Esophagus squamous epithelium (tissue), 5 donors: ENCODE measurements around the gene EIPR1. TPM values are rescaled to one million over a fixed set of nuclear protein-coding genes. Genes with fewer than 3 reads are reported as not detected.

Experiments used
- DNase-seq: peaks from one replicate; lab custom pipeline; 2025; lab: John Stamatoyannopoulos, UW
- H3K27ac ChIP-seq, 4 donors: fragments of 200-600 bp; sonication (generic); one replicate each; pipeline ENCODE4 v1.5.1; 2016 to 2019; ENCODE audit warnings: mild to moderate bottlenecking in 1 of 4
- H3K27me3 ChIP-seq, 4 donors: fragments of 200-600 bp; sonication (generic); 1 replicate in 3 of 4; 2 replicates in 1 of 4; pipeline versions ENCODE4 v1.5.1 to v1.6.0; 2017 to 2021; ENCODE audit warnings: antibody characterized with exemption in 1 of 4
- H3K36me3 ChIP-seq, 3 donors: fragments of 200-600 bp; sonication (generic); one replicate each; pipeline ENCODE4 v1.5.1; 2016 to 2019
- H3K4me1 ChIP-seq, 3 donors: fragments of 200-600 bp; sonication (generic); one replicate each; pipeline ENCODE4 v1.5.1; 2017 to 2019
- H3K4me3 ChIP-seq, 4 donors: fragments of 200-600 bp; sonication (generic); 1 replicate in 3 of 4; 2 replicates in 1 of 4; pipeline ENCODE4 v1.5.1; 2016 to 2019; ENCODE audit warnings: mild to moderate bottlenecking in 2 of 4, moderate library complexity in 1 of 4
- H3K9me3 ChIP-seq, 3 donors: fragments of 200-600 bp; sonication (generic); one replicate each; pipeline ENCODE4 v1.5.1; 2016 to 2019
- POLR2A ChIP-seq, 4 donors: fragments of 450-650 bp; IDR thresholded peaks; one replicate each; pipeline ENCODE4 v1.6.1; 2017; ENCODE audit warnings: antibody characterized with exemption in 4 of 4, mild to moderate bottlenecking in 4 of 4, moderate library complexity in 3 of 4
- WGBS, 2 donors: methylation state at CpG; one replicate each; pipeline ENCODE4 v1.1.5; 2018; 5-methylcytosine and 5-hydroxymethylcytosine counted together
- intact Hi-C: fragments of 100-400 bp; cut with DNase I; formaldehyde crosslinking; loops from one replicate; pipeline ENCODE4 v1.15.0; 2022
- total RNA-seq, 4 donors: library from RNA; depleted of rRNA; stranded (reverse); fragments of >200 nt; gene quantifications; one replicate each; pipeline ENCODE4 v1.1.0, GENCODE V29; 2016
- TF ChIP-seq, protein P1 (sequence below), 6 experiments: fragments of 450-650 bp in 4 of 6; fragments of 200-600 bp in 2 of 6; sonication (generic) in 2 of 6; IDR thresholded peaks; one replicate each; pipeline ENCODE4 v1.5.1; 2016 to 2019; ENCODE audit warnings: antibody characterized with exemption in 6 of 6, mild to moderate bottlenecking in 4 of 6, moderate library complexity in 4 of 6
- donor health status: DM: yes; HTN: yes; CAD: no.

The EIPR1 gene
- total RNA-seq, 4 donors from 2014 or later: 27.3 to 50.6 (median 31.9) TPM

DNA sequence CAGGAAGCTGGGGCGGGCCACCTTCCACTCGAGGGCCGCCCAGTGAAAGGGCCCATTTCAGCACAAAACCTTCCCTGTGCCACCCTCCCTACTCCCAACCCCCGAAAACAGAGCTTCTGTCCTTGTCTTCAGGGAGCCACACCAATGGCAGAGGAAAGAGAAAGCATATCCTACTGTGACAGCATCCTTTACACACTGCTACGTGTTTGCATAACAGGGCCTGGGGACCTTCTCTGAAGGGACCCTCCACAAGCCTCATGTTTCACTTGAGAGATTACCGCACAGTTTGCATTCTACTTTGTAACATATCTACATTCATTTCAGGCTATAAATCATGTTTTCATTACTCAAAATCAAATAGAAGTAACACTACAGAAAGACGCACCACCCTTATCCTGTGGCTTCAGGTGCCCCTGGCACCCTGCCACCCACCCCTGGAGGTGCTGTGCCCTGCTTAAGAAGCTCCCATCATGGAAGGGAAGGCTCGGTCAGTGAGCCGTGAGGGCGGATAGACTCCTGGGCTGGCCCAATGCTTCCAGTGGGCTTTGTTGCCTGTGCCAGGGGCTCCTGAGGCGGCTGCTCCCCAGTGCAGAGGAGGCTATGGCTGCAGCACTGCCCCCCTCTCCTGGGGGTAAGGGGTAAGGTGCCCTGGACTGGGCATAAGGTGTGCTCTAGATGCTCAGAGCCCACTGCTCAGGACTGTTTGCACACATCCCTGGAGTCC lies 52.0 kb downstream of the EIPR1 start:
- DNase-seq: no peak
- intact Hi-C loops: no loop called here
- Histone ChIP-seq H3K4me3 (no peak overlapping the region), H3K4me1 (no peaks in the 10 kb centered on the region), H3K27me3 (no peaks in the 10 kb centered on the region), H3K27ac (no peak overlapping the region), H3K36me3 (peaks cover 0 to 34% (median 0%) of the 10 kb centered on the region in 3 donors), H3K9me3 (no peaks in the 10 kb centered on the region)
- 84 to 90% methylated on average over 9 of the region's 11 CpGs for WGBS, 2 donors
- TF ChIP-seq, protein P1, sequence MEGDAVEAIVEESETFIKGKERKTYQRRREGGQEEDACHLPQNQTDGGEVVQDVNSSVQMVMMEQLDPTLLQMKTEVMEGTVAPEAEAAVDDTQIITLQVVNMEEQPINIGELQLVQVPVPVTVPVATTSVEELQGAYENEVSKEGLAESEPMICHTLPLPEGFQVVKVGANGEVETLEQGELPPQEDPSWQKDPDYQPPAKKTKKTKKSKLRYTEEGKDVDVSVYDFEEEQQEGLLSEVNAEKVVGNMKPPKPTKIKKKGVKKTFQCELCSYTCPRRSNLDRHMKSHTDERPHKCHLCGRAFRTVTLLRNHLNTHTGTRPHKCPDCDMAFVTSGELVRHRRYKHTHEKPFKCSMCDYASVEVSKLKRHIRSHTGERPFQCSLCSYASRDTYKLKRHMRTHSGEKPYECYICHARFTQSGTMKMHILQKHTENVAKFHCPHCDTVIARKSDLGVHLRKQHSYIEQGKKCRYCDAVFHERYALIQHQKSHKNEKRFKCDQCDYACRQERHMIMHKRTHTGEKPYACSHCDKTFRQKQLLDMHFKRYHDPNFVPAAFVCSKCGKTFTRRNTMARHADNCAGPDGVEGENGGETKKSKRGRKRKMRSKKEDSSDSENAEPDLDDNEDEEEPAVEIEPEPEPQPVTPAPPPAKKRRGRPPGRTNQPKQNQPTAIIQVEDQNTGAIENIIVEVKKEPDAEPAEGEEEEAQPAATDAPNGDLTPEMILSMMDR (IDR thresholded peaks at IDR 0.05): no peak
- no peak for TF ChIP-seq POLR2A (IDR thresholded peaks at IDR 0.05)

DNA sequence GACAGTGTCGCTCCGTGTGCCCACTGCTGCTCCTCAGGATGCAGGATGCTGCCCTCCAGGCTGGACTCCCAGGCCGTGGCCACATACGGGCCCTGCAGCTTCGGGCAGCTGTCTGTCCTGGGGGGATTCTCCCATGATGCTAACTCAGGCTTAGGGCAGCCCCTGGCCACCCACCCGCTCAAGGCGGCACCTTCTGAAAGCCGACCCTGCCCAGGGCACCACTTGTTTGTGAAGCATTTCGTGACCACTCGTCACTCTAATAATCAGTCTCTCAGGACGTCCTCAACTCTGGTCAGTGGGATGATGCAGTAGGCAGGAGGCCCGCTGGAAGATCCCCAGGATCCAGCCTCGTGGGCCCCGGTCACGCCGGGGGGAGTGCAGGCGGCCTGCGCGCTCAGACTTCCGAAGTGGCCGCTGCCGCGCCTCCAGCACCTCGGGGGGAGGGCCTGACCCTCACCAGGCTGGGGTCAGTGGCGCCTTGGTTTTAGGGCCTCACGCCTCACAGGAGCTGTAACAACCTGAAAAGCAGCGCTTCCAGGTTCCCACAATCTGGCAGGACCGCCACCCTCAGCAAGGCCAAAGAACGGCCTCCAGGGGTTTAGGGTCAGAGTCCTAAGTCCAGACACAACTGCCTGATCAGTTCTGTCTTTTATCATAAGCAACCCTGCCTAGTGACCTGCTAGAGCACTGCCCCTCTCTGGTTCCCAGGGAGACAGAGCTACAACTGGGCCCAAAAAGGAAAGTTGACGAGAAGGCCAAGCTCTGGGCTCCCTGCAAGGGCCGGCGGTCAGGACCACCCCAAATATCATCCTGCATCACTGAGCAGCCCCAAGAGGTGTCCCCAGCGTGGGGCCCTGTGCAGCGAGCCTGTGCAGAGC lies 53.0 kb downstream of the EIPR1 start:
- no peak overlapping the region for H3K27ac ChIP-seq
- intact Hi-C loops: no loop called here
- H3K27me3 ChIP-seq: no peaks in the 10 kb centered on the region
- TF ChIP-seq POLR2A (IDR thresholded peaks at IDR 0.05): no peak
- TF ChIP-seq, protein P1 (IDR thresholded peaks at IDR 0.05): no peak
- H3K4me1 ChIP-seq: no peaks in the 10 kb centered on the region
- H3K4me3 ChIP-seq: no peak overlapping the region
- no peak for DNase-seq
- 80 to 98% methylated on average over 7 to 12 of the region's 34 CpGs for WGBS, 2 donors
- H3K36me3 ChIP-seq: peaks cover 0 to 30% (median 0%) of the 10 kb centered on the region in 3 donors
- no peaks in the 10 kb centered on the region for H3K9me3 ChIP-seq

DNA sequence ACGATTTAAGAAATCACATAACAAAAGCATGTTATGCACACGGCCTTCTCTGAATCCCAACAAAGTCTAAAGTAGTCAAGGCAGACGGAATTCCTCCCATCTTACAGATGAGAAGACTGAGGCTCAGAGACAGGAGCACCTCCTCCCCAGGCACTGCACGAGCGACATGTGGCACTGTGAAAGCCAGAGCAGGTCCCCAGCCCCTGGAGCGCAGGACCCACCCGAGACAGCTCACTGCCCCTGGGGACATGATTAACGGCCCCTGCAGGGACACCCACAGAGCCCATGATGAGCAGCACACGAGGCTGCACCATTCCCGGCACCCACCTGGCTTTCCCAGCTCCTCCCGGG lies 53.6 kb downstream of the EIPR1 start:
- no peak for DNase-seq
- H3K9me3 ChIP-seq: no peaks in the 10 kb centered on the region
- TF ChIP-seq, protein P1 (IDR thresholded peaks at IDR 0.05): no peak
- no peak for TF ChIP-seq POLR2A (IDR thresholded peaks at IDR 0.05)
- intact Hi-C loops: no loop called here
- H3K27me3 ChIP-seq: no peaks in the 10 kb centered on the region
- peaks cover 0 to 35% (median 0%) of the 10 kb centered on the region in 3 donors for H3K36me3 ChIP-seq
- H3K4me1 ChIP-seq: no peaks in the 10 kb centered on the region
- 89 to 91% methylated on average over 5 to 7 of the region's 11 CpGs for WGBS, 2 donors
- no peak overlapping the region for H3K4me3 ChIP-seq
- H3K27ac ChIP-seq: no peak overlapping the region

DNA sequence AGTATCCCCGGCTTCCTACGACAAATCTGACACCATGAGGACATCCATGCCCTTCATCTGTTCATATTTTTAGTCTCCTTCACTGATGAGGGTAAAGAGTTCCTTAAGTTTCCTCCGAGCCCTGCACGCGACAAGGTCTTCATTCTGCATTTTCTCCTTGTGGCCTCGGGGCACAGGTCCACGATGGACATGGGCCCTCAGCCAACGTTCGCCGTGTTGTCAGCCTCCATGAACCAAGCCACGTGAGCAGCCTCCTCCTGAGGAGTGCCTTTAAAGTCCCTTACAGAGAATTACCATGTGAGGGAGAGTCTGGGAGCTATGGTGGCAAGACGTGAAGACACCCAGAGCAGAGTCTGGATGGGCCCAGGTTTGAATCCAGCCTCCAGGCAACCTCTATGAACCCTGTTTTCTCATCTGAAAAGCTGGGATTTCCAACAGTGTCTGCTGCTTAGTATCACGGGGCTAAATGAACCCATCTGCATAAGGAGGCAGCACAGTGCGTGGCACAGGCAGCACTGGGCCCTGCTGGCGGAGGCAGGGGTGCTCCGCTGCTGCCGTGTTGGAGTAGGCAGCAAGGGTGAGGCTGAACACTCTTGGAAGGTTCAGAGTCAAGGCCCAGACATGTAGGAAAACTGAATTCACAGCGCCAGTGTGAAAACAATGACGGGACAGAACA lies 54.1 kb downstream of the EIPR1 start:
- Histone ChIP-seq H3K27ac (no peak overlapping the region), H3K4me3 (no peak overlapping the region), H3K36me3 (peaks cover 0 to 40% (median 0%) of the 10 kb centered on the region in 3 donors), H3K4me1 (no peaks in the 10 kb centered on the region), H3K27me3 (no peaks in the 10 kb centered on the region), H3K9me3 (no peaks in the 10 kb centered on the region)
- 92% methylated on average over 19 of the region's 19 CpGs for WGBS, 2 donors
- TF ChIP-seq POLR2A (IDR thresholded peaks at IDR 0.05): no peak
- TF ChIP-seq, protein P1 (IDR thresholded peaks at IDR 0.05): no peak
- intact Hi-C loops: no loop called here
- DNase-seq: no peak
